GM21737 (cell line): ENCODE measurements around the gene B4GAT1.
"Not testable (repeated sequence)": the region's sequence is repeated elsewhere in the genome, so short reads cannot be mapped to it uniquely, and the experiment has no call there.

Experiments
- ATAC-seq: cut with Tn5 transposase; IDR thresholded peaks from one replicate; pipeline ENCODE4 v1.9.1; 2021; ENCODE audit warnings: mild to moderate bottlenecking, moderate library complexity; ENCODE audit not compliant: unreplicated experiment

B4GAT1 gene

DNA sequence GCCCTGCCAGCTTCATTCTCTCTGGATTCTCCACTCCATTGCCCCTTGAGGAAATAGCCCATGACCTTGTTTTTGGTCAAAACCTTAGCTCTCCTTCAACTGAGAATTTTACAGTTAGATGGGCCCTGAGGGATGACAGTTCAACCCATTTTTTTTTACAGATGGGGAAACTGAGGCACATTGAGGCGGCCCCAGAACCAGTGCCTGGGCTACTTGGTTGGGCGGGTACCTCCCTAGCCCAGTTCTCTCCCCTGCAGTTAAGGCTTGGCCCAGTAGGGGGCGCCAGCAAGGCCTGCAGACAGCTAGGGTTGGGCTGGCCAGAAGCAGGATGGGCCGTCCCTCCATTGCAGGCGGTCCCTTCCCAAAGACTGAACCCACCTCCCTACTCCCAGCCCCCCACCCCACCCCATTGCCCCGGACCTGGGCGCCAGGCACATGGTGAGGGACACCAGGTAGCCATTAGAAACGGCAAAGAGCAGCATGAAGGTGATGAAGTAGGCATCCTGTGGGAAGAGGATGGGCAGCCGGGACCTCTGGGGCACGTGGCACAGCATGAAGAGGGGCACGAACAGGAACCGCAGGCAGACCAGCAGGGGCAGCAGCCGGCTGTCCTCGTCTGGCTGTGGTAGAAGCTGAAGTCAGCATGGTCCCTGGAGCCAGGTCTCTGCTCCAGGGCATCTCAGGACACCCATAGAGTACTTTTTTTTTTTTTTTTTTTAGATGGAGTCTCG lies 16.5 kb upstream of the B4GAT1 start:
- ATAC-seq, result no peak

DNA sequence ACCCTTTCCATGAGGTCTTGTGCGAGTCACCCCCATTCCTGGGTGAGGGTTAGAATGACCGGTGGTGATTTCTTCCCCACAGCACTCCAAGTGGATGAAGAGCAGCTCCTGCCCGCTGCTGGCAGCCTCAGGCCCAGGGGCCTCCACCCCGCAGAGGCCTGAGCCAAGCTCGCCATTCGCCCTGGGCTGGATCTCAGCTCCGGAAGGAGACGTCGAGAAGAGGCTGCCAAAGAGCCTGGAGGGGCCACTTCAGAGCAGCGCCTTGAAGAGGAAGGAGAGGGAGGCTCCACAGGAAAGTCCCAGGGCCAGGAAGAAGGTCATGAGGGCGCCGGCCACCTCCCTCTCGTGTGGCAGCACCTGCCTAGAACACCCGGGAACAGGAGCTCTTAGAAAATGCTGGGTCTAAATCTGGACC lies 15.8 kb upstream of the B4GAT1 start:
- no peak for ATAC-seq

DNA sequence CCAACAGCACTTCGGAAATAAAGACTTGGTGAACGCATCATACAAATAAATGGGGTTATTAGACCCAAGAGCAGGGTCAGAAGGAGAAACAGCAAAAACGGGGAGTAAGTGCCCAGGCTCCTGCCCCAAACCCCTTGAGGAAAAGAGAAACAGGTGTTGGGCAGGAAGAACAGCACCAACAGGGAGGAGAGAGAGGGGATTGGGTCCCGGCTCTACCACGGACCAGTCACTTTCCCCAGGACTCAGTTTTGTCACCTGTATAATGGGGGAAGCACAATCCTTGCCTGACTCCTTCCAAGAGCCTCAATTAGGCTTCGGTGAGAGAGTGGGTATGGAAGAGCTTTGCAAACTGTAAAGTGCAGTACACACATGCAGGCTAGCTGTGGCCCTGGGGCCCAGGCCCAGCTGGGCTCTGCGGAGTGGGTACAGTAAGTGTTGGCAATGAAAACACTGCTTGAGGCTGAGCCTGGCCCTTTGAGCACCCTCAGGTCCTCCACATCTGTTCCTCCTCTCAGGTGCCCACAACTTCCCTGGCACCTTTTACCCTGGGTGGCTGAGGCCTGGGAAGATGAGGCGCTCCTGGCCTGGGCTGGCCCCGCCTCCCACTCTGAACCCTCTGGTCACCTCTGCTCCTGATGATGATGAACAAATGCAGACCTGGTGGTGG lies 15.2 kb upstream of the B4GAT1 start:
- no peak for ATAC-seq

DNA sequence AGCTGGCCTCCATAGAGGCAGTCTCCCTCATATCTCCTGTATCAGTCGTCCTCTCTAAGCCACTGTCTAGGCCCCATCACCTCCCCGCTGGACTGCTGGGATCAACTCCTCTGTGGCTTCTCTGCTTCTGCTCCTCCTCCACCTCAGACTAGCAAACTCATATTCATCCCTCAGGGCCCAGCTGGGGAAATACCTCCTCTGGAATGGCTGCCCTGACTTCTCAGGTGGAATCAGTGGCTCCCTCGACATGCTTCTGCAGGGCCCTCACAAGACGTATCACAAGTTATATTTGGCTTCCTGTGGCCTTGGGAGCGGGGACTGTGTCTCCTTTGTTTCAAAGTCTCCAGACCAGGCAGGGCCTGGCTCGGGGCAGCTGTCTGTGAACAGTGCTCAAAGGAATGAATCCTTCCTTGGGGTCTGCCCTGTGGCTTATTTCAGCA lies 14.1 kb upstream of the B4GAT1 start:
- ATAC-seq, result no peak

DNA sequence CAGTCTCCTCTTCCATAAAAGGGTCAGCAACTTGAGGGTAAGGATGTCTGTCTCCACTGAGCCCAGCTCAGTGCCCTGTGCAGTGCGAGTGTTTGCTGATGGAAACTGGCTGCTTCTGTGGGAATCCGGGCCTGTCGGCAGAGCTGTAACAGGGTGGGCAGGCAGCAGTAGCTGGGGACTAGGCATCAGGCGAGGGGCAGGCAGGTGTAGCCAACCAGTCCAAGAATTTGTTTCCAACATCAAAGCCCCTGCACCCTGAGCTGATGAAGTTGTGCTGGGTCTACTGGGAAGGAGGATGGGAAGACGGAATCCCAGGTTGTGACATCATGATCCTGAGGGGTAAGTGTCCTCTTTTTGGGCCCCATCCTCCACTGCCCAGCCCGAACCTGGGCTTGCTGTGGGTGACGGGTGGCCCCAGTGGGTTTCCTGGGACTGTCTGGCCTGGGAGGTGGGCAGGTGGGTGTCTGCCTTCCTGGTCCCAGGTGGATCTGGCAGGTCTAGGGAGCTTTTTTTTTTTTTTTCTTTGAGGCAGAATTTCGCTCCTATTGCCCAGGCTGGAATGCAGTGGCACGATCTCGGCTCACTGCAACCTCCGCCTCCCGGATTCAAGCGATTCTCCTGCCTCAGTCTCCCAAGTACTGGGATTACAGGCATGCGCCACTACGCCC lies 13.1 kb upstream of the B4GAT1 start:
- no peak for ATAC-seq

DNA sequence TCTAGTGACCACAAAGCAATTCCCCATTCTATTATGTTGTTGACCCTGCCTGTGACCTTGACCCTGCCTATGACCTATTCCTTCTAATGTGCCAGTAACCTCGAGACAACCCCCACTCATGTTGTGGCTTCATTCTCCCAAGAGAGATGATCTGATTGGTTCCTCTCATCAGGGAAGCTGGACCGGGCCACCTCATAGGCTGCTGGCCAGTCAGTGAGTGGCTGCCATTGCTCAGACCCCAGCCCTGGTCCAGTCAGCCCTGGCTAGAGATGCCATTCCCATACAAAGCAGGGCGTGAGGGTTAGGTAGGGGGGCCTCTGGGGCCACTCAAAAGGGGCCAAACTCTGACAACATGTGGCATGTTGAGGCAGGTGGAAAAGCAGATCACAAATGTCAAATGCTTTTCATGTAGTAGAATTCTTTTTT lies 12.2 kb upstream of the B4GAT1 start:
- no peak for ATAC-seq

DNA sequence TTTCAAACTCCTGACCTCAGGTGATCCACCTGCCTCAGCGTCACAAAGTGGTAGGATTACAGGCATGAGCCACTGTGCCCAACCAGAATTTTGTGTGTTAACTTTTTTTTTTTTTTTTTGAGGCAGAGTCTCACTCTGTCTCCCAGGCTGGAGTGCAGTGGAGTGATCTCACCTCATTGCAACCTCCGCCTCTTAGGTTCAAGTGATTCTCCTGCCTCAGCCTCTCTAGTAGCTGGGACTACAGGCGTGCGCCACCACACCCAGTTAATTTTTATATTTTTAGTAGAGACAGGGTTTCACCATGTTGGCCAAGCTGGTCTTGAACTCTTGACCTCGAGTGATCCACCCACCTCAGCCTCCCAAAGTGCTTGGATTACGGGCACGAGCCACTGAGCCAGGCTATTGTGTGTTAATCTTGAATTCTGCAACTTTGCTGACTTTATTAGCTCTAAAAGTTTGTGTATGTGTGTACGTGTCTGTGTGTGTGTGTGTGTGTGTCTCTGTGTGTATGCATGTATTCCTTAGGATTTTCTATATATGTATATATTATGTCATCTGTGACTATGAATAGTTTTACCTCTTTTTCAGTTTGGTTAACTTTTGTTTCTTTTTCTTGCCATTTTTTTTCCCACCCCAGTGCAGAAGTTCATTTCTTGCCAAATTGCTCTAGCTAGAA lies 3.3 kb upstream of the B4GAT1 start:
- ATAC-seq, result not testable (repeated sequence)

DNA sequence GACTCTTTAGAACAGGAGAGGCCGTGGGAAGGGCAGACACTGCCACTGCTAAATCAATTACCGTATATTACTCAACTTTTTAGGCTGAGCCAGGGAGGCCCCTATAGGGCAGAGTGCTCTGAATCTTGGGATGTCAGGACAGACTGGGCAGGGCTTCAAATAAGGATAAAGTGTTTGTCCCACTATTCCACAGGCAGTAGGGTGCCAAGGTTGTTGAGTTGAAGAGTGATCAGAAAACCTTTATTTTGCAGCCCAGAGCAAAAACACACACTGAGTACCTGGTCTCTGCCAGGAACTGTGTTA lies 1.6 kb upstream of the B4GAT1 start:
- ATAC-seq, result no peak

DNA sequence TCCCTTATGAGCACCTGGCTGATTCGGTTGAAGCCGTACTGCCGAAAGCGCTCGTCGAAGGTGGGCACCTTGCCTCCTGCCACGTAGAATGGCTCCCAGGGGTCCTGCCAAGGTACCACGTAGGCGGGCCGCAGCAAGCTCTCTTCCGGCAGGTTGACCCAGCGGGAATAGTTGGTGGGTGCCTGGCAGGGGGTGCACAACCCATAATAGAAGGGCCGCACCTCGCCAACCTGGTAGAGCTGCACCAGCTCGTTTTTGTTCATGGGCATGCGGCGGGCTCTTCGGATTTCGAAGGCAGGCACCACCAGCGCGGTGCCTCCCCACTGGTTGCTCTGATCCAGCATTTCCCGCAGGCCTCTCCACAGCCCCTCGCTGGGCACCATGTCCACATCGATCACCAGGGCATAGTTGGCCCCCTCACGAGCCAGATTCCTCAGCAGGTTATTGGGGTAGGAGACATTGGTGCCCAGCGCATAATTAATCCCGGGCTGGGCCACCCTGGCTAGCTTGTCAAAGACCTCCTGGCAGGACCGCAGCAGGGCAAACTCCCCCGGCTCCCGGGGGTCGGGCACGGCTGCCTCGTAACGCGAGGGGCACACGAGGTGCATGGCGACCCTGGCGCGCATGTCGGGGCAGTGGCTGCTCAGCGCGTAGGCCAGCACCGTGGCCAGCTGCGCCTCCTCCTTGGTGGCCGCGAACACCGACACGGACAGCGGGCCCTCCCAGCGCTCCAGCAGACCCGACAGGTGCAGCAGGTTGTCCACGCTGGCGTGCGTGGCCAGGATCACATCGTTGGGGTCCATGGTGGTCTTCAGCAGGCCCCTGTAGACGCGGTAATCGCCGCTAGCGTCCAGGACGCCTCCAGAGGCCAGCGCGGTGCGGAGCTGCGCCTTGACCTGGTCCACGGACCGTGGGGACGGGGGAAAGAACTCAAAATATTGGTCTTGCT lies 679 bp downstream of the B4GAT1 start:
- ATAC-seq, result no peak

DNA sequence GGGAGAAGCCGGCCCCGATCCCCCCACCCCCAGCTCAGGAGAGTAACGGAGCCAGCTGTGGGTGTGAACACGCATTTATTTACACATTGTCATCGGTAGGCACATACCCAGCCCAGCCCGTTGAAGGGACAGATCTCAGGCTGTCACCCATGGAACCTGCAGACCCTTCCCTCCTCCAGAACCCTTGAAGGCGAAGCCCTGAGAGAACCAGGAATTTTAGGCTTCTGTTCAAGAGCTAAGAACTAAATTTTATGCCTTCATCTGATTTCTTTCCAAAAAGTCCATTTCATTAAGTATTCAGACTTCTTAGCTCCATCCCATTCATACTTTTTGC lies 2.1 kb downstream of the B4GAT1 start:
- no peak for ATAC-seq

DNA sequence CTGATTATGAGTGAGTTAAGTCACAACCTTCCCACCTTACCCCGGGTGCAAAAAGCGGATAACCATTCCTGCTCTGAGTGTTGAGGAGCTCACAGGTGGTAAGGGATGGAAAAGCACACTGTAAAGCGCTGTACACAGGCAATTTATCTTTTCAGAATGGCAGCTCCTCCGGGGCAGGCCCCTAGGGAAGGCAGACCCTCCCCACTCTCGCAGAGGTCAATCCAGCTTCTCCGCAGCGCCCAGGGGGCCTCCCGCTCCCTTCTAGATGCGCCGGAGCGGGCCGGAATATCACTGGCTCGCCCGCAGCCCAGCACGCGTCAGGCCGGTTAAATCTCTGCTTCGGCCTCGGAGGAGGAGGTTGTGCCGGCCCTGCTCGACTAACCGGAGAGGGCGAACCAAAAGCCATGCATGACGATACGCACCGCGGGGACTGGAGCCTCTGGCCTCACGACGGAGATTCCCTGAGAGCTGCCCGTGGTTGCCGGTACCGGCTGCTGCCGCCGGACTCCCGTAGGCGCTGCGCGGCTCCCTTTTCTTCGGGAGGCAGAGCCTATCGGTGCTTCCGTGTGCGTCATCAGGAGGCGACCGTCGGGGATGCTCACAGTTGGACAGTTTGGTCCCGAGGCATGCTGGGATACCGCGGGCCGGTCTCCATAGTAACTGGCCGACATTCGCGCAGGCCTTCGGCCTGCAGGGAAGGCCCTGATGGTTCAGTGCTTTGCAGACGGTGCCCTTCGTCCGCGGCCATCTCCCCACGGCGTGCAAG lies 2.7 kb downstream of the B4GAT1 start, which contains the start of gene BRMS1:
TSS of gene BRMS1 (minus strand) at position 555 of the 766 bp plus-strand sequence. CDS start 2,870 bp downstream, outside the sequence.
- peak; percentile 67 for ATAC-seq

DNA sequence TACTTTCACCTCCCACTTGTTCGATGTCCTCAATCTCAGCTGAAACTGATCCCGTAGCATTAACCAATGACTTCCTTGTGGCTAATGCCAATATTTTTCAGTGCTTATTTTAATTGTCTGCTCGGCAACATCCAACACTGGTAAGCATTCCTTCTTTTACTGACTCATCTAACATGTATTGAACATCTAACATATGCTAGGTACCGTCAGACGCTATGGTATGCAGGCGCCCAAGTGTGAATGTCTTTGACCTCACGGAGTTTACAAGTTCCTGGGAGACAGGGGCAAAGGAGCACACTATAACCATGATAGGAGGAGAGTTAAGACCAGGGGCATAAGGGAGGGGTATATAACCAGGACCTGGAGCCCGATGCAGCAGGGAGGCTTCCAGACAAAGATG lies 4.3 kb downstream of the B4GAT1 start:
- ATAC-seq, result no peak

DNA sequence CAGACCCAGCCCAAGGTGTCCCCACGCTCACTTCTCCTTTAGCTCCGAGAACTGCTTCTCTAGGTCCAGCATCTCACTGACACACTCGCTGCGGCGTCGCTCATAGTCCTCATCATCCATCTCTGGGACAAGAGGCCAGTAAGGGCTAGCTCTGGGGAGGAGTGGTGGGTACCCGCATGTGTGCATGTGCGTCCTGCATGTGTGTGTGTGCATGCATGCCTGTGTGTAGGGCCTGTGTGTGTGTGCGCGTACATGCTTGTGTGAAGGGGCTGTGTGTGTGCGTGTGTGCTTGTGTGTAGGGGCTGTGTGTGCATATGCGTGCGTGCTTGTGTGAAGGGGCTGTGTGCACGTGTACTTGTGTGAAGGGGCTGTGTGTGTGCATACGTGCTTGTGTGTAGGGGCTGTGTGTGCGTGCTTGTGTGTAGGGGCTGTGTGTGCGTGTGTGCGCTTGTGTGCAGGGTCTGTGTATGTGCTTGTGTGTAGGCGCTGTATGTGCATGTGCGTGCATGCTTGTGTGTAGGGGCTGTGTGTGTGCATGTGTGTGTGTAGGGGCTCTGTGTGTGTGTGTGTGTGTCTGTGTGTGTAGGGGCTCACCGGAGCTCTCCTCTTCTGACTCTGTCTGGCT lies 5.8 kb downstream of the B4GAT1 start:
- no peak for ATAC-seq

DNA sequence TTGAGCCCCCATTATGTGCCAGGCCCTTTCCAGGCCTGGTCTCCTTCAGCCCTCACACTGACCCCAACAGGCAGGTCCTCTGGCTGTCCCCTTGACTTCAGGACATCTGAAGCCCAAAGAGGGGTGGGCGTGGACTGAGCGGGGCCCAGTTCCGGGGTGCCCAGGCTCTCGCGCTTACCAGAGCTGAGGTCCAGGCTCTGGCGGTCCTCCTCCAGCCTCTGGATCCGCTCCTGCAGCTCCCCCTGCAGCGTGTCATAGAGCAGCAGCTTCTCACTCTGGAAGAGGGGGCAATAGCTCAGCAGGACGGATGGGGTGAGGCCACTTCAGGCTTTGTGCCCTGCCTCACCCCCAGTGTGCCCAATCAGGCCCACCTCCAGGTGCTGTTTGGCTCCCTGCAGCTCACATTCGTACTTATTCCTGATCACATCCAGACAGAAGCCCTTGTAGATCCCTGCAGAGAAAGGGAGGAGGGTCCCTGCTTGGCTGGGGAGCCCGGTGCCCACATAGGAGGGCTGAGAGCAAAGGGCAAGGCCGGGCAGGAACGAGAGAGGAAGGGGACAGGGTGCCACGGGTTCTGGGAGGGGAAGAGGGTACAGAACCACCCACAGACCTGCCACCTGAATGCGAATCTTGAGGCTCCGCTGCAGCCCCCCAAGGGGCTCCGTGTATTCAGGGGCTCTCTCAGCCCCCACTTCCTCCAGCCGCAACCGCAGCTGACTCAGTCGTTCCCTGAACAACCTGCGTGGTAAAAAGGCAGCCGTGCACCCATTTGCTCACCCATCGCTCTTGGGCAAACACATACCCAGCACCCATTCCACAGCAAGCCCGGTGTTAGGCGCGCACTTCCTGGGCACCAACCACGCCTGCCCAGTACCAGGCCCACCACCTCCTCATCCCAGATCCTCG lies 6.6 kb downstream of the B4GAT1 start:
- ATAC-seq, result no peak

DNA sequence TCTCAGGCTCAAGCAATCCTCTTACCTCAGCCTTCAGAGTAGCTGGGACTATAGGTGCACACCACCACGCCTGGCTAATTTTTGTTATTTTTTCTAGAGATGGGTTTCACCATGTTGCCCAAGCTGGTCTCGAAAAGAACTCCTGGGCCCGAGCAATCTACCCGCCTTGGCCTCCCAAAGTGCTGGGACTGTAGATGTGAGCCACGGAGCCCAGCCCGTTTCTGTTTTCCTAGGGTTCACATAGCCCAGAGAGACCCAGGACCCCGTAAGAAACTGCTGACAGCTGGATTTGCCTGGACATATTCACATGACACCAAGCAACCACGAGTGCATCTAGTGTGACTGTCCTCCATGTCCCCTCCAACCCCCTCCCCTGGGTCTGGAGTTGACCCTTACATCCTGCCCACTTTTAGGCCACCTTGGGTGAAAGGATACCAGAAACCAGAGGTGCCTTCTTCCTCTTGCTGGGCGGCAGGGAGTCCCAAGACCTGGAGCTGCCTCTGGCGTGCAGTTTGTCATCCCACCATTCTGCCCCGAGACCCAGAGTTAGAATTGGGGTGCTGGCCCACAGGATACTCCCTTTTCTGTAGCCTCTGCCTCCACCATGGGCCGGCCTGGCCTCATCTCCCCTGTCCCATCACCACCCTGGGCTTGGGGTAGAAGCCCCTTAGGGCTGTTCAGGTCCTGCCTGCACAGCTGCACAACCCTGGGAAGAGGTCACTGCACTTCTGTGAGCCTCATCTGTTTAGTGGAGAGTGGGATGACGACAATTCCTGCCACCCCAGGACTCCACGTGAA lies 7.5 kb downstream of the B4GAT1 start:
- no peak for ATAC-seq

DNA sequence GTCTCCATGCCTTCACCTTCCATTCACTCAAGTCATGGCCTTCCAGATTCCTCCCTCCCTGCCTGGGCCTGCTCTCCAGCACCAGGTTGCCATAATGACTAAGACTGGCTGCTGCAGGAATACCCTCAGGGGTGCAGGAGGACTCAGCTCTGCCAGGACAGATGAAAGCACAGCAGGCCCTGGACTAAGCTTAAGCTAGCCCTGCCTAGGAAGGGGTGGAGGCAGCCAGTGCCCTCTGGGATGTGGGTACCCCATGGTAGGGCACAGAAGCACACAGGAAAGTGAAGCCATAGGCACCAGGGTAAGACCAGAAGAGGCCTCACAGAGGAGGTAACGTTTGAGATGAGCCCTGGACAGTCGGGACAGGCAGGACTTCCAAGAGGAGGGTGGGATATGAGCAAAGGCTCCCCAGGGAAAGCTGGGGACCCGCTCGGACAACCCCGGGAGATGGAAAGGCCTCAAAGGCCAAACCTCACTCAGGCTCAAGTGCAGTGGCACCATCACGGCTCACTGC lies 8.2 kb downstream of the B4GAT1 start:
- no peak for ATAC-seq
